CD14-positive monocyte (primary cell): ENCODE measurements around the gene EYS. TPM values are rescaled to one million over a fixed set of nuclear protein-coding genes. Genes with fewer than 3 reads are reported as not detected.

Experiments
- DNase-seq, 3 donors: peaks; one replicate each; pipeline ENCODE4 v3.0.0-alpha.2; 2011 to 2022
- H2AFZ ChIP-seq: 2 replicates; pipeline ENCODE4 v1.6.0; 2012; ENCODE audit warnings: mild to moderate bottlenecking, low read depth, low read length, inconsistent platforms; ENCODE audit not compliant: insufficient read depth, poor library complexity, severe bottlenecking
- H3K27ac ChIP-seq, 2 donors: 1 replicate in 1 of 2; 2 replicates in 1 of 2; pipeline ENCODE4 v1.5.1; 2012 to 2013; ENCODE audit warnings: low read length in 2 of 2, control low read depth in 1 of 2, inconsistent platforms in 1 of 2, low read depth in 1 of 2, mild to moderate bottlenecking in 1 of 2
- H3K27me3 ChIP-seq, 2 donors: one replicate each; pipeline versions ENCODE4 v1.6.0 to v1.6.1; 2011 to 2013; ENCODE audit warnings: low read length in 2 of 2; ENCODE audit not compliant: control insufficient read depth in 2 of 2, insufficient read depth in 2 of 2
- H3K36me3 ChIP-seq, 2 donors: replicated peaks in 1 of 2; 1 replicate in 1 of 2; 2 replicates in 1 of 2; pipeline versions ENCODE4 v1.5.1 to v1.6.1; 2012 to 2013; ENCODE audit warnings: low read length in 2 of 2, control low read depth in 1 of 2, inconsistent platforms in 1 of 2, mild to moderate bottlenecking in 1 of 2; ENCODE audit not compliant: insufficient read depth in 2 of 2, control insufficient read depth in 1 of 2
- H3K4me1 ChIP-seq, 2 donors: 1 replicate in 1 of 2; 2 replicates in 1 of 2; pipeline versions ENCODE4 v1.5.1 to v1.6.1; 2012 to 2013; ENCODE audit warnings: low read length in 2 of 2, control low read depth in 1 of 2, inconsistent platforms in 1 of 2, mild to moderate bottlenecking in 1 of 2, moderate library complexity in 1 of 2; ENCODE audit not compliant: insufficient read depth in 2 of 2, control insufficient read depth in 1 of 2
- H3K4me2 ChIP-seq: replicated peaks from 2 replicates; pipeline ENCODE3; 2012; ENCODE audit warnings: low read length, moderate library complexity, mild to moderate bottlenecking; ENCODE audit not compliant: poor library complexity, severe bottlenecking; ENCODE audit errors: extremely low read depth
- H3K4me3 ChIP-seq, 3 experiments: fragments of 200-600 bp in 1 of 3; sonication (generic) in 1 of 3; replicated peaks in 1 of 3; 1 replicate in 2 of 3; 2 replicates in 1 of 3; pipeline ENCODE4 v1.5.1; 2011 to 2013; ENCODE audit warnings: low read length in 3 of 3, mild to moderate bottlenecking in 3 of 3, control low read depth in 2 of 3, low read depth in 2 of 3, inconsistent platforms in 1 of 3, moderate library complexity in 1 of 3
- H3K79me2 ChIP-seq: 2 replicates; pipeline ENCODE4 v1.6.0; 2012; ENCODE audit warnings: mild to moderate bottlenecking, control low read depth, inconsistent platforms, low read length, moderate library complexity; ENCODE audit not compliant: insufficient read depth
- H3K9ac ChIP-seq: 2 replicates; pipeline ENCODE4 v1.6.0; 2017; ENCODE audit warnings: low read length, mild to moderate bottlenecking; ENCODE audit not compliant: insufficient read depth, poor library complexity, severe bottlenecking
- H3K9me3 ChIP-seq, 2 donors: replicated peaks in 1 of 2; 1 replicate in 1 of 2; 2 replicates in 1 of 2; pipeline versions ENCODE4 v1.5.1 to v1.6.1; 2012 to 2013; ENCODE audit warnings: low read length in 2 of 2, control low read depth in 1 of 2; ENCODE audit not compliant: control insufficient read depth in 1 of 2, insufficient read depth in 1 of 2
- H4K20me1 ChIP-seq: 2 replicates; pipeline ENCODE4 v1.6.0; 2012; ENCODE audit warnings: mild to moderate bottlenecking, low read length, control low read depth, moderate library complexity; ENCODE audit not compliant: insufficient read depth
- H3K27ac Mint-ChIP-seq, 7 donors: one replicate each; pipeline ENCODE4 v1.8.0; 2020; ENCODE audit warnings: mild to moderate bottlenecking in 7 of 7, mixed read lengths in 7 of 7, moderate library complexity in 6 of 7, inconsistent platforms in 2 of 7
- H3K27me3 Mint-ChIP-seq, 3 donors: one replicate each; pipeline ENCODE4 v1.8.0; 2021 to 2022; ENCODE audit warnings: low read depth in 3 of 3, mild to moderate bottlenecking in 3 of 3, mixed read lengths in 3 of 3, moderate library complexity in 3 of 3, inconsistent platforms in 1 of 3
- H3K36me3 Mint-ChIP-seq, 2 donors: one replicate each; pipeline ENCODE4 v1.8.0; 2020; ENCODE audit warnings: mixed read lengths in 2 of 2, inconsistent platforms in 1 of 2, mild to moderate bottlenecking in 1 of 2
- H3K4me1 Mint-ChIP-seq: one replicate; pipeline ENCODE4 v1.8.0; 2020; ENCODE audit warnings: mild to moderate bottlenecking, mixed read lengths
- H3K4me3 Mint-ChIP-seq, 2 donors: one replicate each; pipeline ENCODE4 v1.8.0; 2020; ENCODE audit warnings: mild to moderate bottlenecking in 2 of 2, mixed read lengths in 2 of 2, moderate library complexity in 1 of 2
- H3K9me3 Mint-ChIP-seq, 7 donors: one replicate each; pipeline ENCODE4 v1.8.0; 2020 to 2022; ENCODE audit warnings: mixed read lengths in 7 of 7, mild to moderate bottlenecking in 6 of 7, moderate library complexity in 6 of 7, inconsistent platforms in 2 of 7
- WGBS: methylation state at CpG from one replicate; pipeline ENCODE4 v1.1.5; 2013; ENCODE audit warnings: missing lambda C conversion rate; ENCODE audit not compliant: insufficient coverage; 5-methylcytosine and 5-hydroxymethylcytosine counted together
- intact Hi-C, 2 donors: fragments of 100-400 bp; cut with micrococcal nuclease; formaldehyde crosslinking; loops; one replicate each; pipeline versions ENCODE4 v1.15.0 to v1.15.1; 2023
- polyA plus RNA-seq, 3 donors: library from polyadenylated mRNA; depleted of rRNA in 1 of 3; unstranded in 2 of 3; stranded (reverse) in 1 of 3; fragments of 300-500 nt in 2 of 3; fragments of >200 nt in 1 of 3; fragmentation: Illumina TruSeq in 2 of 3; gene quantifications; 1 replicate in 2 of 3; 2 replicates in 1 of 3; pipeline ENCODE4 v1.2.3, GENCODE V29; 2012 to 2021
- TF ChIP-seq, protein P1 (sequence below): fragments of 200-600 bp; IDR thresholded peaks from one replicate; pipeline ENCODE4 v1.8.0; 2022; ENCODE audit warnings: antibody characterized with exemption, mild to moderate bottlenecking

Gene EYS
- polyA plus RNA-seq, 3 donors = 0.01 to 0.03 TPM; not detected in 1

GRCh38 chr6:63788569-63788968 is 1918.5 kb downstream of the EYS start:
- Histone ChIP-seq H2AFZ (no peak overlapping the region), H3K27me3 (no peaks in the 10 kb centered on the region), H3K4me1 (peaks cover 9 to 10% of the 10 kb centered on the region in 2 donors), H3K36me3 (no peaks in the 10 kb centered on the region), H3K79me2 (no peaks in the 10 kb centered on the region), H4K20me1 (no peaks in the 10 kb centered on the region), H3K4me3 (no peak overlapping the region), H3K4me2 (no peak overlapping the region), H3K27ac (no peak overlapping the region), H3K9ac (no peak overlapping the region), H3K9me3 (no peaks in the 10 kb centered on the region)
- no peak overlapping the region for H3K4me3 Mint-ChIP-seq
- TF ChIP-seq, protein P1, sequence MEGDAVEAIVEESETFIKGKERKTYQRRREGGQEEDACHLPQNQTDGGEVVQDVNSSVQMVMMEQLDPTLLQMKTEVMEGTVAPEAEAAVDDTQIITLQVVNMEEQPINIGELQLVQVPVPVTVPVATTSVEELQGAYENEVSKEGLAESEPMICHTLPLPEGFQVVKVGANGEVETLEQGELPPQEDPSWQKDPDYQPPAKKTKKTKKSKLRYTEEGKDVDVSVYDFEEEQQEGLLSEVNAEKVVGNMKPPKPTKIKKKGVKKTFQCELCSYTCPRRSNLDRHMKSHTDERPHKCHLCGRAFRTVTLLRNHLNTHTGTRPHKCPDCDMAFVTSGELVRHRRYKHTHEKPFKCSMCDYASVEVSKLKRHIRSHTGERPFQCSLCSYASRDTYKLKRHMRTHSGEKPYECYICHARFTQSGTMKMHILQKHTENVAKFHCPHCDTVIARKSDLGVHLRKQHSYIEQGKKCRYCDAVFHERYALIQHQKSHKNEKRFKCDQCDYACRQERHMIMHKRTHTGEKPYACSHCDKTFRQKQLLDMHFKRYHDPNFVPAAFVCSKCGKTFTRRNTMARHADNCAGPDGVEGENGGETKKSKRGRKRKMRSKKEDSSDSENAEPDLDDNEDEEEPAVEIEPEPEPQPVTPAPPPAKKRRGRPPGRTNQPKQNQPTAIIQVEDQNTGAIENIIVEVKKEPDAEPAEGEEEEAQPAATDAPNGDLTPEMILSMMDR = no peak
- H3K4me1 Mint-ChIP-seq = peaks cover 14% of the 10 kb centered on the region
- 83% methylated on average over 1 of the region's 2 CpGs for WGBS
- intact Hi-C loops = no loop called here
- H3K27me3 Mint-ChIP-seq = no peaks in the 10 kb centered on the region
- no peaks in the 10 kb centered on the region for H3K36me3 Mint-ChIP-seq
- peaks cover 0 to under 1% (median 0%) of the 10 kb centered on the region in 7 donors for H3K9me3 Mint-ChIP-seq
- no peak for DNase-seq
- no peak overlapping the region for H3K27ac Mint-ChIP-seq

GRCh38 chr6:63787021-63787420 is 1920.0 kb downstream of the EYS start:
- Histone ChIP-seq H3K27me3 (no peaks in the 10 kb centered on the region), H3K36me3 (no peaks in the 10 kb centered on the region), H3K27ac (peak overlapping the region in 1 of 2 donors; percentile 17), H3K4me2 (no peak overlapping the region), H2AFZ (peak overlapping the region; percentile 47), H4K20me1 (no peaks in the 10 kb centered on the region), H3K9ac (no peak overlapping the region), H3K9me3 (no peaks in the 10 kb centered on the region), H3K4me1 (no peaks in the 10 kb centered on the region), H3K79me2 (no peaks in the 10 kb centered on the region), H3K4me3 (no peak overlapping the region)
- 100% methylated on average over 1 of the region's 1 CpG for WGBS
- intact Hi-C loops = no loop called here
- DNase-seq = peak; percentile 9 to 29 (median 16)
- Mint-ChIP-seq H3K4me3 (no peak overlapping the region), H3K27ac (peak overlapping the region in 2 of 7 donors; percentile 52 to 63), H3K9me3 (peaks cover 0 to 3% (median 0%) of the 10 kb centered on the region in 7 donors), H3K27me3 (no peaks in the 10 kb centered on the region), H3K36me3 (no peaks in the 10 kb centered on the region), H3K4me1 (peaks cover 6% of the 10 kb centered on the region)
- TF ChIP-seq, protein P1 = no peak
